CD14-positive monocyte (primary cell): ENCODE data around the gene NEGR1. TPM values are rescaled to one million over a fixed set of nuclear protein-coding genes. Genes with fewer than 3 reads are reported as not detected.

ENCODE experiments used
- DNase-seq, 3 donors: peaks; one replicate each; pipeline ENCODE4 v3.0.0-alpha.2; 2011 to 2022
- H2AFZ ChIP-seq: 2 replicates; pipeline ENCODE4 v1.6.0; 2012; ENCODE audit warnings: mild to moderate bottlenecking, low read depth, low read length, inconsistent platforms; ENCODE audit not compliant: insufficient read depth, poor library complexity, severe bottlenecking
- H3K27ac ChIP-seq, 2 donors: 1 replicate in 1 of 2; 2 replicates in 1 of 2; pipeline ENCODE4 v1.5.1; 2012 to 2013; ENCODE audit warnings: low read length in 2 of 2, control low read depth in 1 of 2, inconsistent platforms in 1 of 2, low read depth in 1 of 2, mild to moderate bottlenecking in 1 of 2
- H3K27me3 ChIP-seq, 2 donors: one replicate each; pipeline versions ENCODE4 v1.6.0 to v1.6.1; 2011 to 2013; ENCODE audit warnings: low read length in 2 of 2; ENCODE audit not compliant: control insufficient read depth in 2 of 2, insufficient read depth in 2 of 2
- H3K36me3 ChIP-seq, 2 donors: replicated peaks in 1 of 2; 1 replicate in 1 of 2; 2 replicates in 1 of 2; pipeline versions ENCODE4 v1.5.1 to v1.6.1; 2012 to 2013; ENCODE audit warnings: low read length in 2 of 2, control low read depth in 1 of 2, inconsistent platforms in 1 of 2, mild to moderate bottlenecking in 1 of 2; ENCODE audit not compliant: insufficient read depth in 2 of 2, control insufficient read depth in 1 of 2
- H3K4me1 ChIP-seq, 2 donors: 1 replicate in 1 of 2; 2 replicates in 1 of 2; pipeline versions ENCODE4 v1.5.1 to v1.6.1; 2012 to 2013; ENCODE audit warnings: low read length in 2 of 2, control low read depth in 1 of 2, inconsistent platforms in 1 of 2, mild to moderate bottlenecking in 1 of 2, moderate library complexity in 1 of 2; ENCODE audit not compliant: insufficient read depth in 2 of 2, control insufficient read depth in 1 of 2
- H3K4me2 ChIP-seq: replicated peaks from 2 replicates; pipeline ENCODE3; 2012; ENCODE audit warnings: low read length, moderate library complexity, mild to moderate bottlenecking; ENCODE audit not compliant: poor library complexity, severe bottlenecking; ENCODE audit errors: extremely low read depth
- H3K4me3 ChIP-seq, 3 experiments: fragments of 200-600 bp in 1 of 3; sonication (generic) in 1 of 3; replicated peaks in 1 of 3; 1 replicate in 2 of 3; 2 replicates in 1 of 3; pipeline ENCODE4 v1.5.1; 2011 to 2013; ENCODE audit warnings: low read length in 3 of 3, mild to moderate bottlenecking in 3 of 3, control low read depth in 2 of 3, low read depth in 2 of 3, inconsistent platforms in 1 of 3, moderate library complexity in 1 of 3
- H3K79me2 ChIP-seq: 2 replicates; pipeline ENCODE4 v1.6.0; 2012; ENCODE audit warnings: mild to moderate bottlenecking, control low read depth, inconsistent platforms, low read length, moderate library complexity; ENCODE audit not compliant: insufficient read depth
- H3K9ac ChIP-seq: 2 replicates; pipeline ENCODE4 v1.6.0; 2017; ENCODE audit warnings: low read length, mild to moderate bottlenecking; ENCODE audit not compliant: insufficient read depth, poor library complexity, severe bottlenecking
- H3K9me3 ChIP-seq, 2 donors: replicated peaks in 1 of 2; 1 replicate in 1 of 2; 2 replicates in 1 of 2; pipeline versions ENCODE4 v1.5.1 to v1.6.1; 2012 to 2013; ENCODE audit warnings: low read length in 2 of 2, control low read depth in 1 of 2; ENCODE audit not compliant: control insufficient read depth in 1 of 2, insufficient read depth in 1 of 2
- H4K20me1 ChIP-seq: 2 replicates; pipeline ENCODE4 v1.6.0; 2012; ENCODE audit warnings: mild to moderate bottlenecking, low read length, control low read depth, moderate library complexity; ENCODE audit not compliant: insufficient read depth
- H3K27ac Mint-ChIP-seq, 7 donors: one replicate each; pipeline ENCODE4 v1.8.0; 2020; ENCODE audit warnings: mild to moderate bottlenecking in 7 of 7, mixed read lengths in 7 of 7, moderate library complexity in 6 of 7, inconsistent platforms in 2 of 7
- H3K27me3 Mint-ChIP-seq, 3 donors: one replicate each; pipeline ENCODE4 v1.8.0; 2021 to 2022; ENCODE audit warnings: low read depth in 3 of 3, mild to moderate bottlenecking in 3 of 3, mixed read lengths in 3 of 3, moderate library complexity in 3 of 3, inconsistent platforms in 1 of 3
- H3K36me3 Mint-ChIP-seq, 2 donors: one replicate each; pipeline ENCODE4 v1.8.0; 2020; ENCODE audit warnings: mixed read lengths in 2 of 2, inconsistent platforms in 1 of 2, mild to moderate bottlenecking in 1 of 2
- H3K4me1 Mint-ChIP-seq: one replicate; pipeline ENCODE4 v1.8.0; 2020; ENCODE audit warnings: mild to moderate bottlenecking, mixed read lengths
- H3K4me3 Mint-ChIP-seq, 2 donors: one replicate each; pipeline ENCODE4 v1.8.0; 2020; ENCODE audit warnings: mild to moderate bottlenecking in 2 of 2, mixed read lengths in 2 of 2, moderate library complexity in 1 of 2
- H3K9me3 Mint-ChIP-seq, 7 donors: one replicate each; pipeline ENCODE4 v1.8.0; 2020 to 2022; ENCODE audit warnings: mixed read lengths in 7 of 7, mild to moderate bottlenecking in 6 of 7, moderate library complexity in 6 of 7, inconsistent platforms in 2 of 7
- CTCF ChIP-seq: fragments of 200-600 bp; IDR thresholded peaks from one replicate; pipeline ENCODE4 v1.8.0; 2022; ENCODE audit warnings: antibody characterized with exemption, mild to moderate bottlenecking
- WGBS: methylation state at CpG from one replicate; pipeline ENCODE4 v1.1.5; 2013; ENCODE audit warnings: missing lambda C conversion rate; ENCODE audit not compliant: insufficient coverage; 5-methylcytosine and 5-hydroxymethylcytosine counted together
- intact Hi-C, 2 donors: fragments of 100-400 bp; cut with micrococcal nuclease; formaldehyde crosslinking; loops; one replicate each; pipeline versions ENCODE4 v1.15.0 to v1.15.1; 2023
- polyA plus RNA-seq, 3 donors: library from polyadenylated mRNA; depleted of rRNA in 1 of 3; unstranded in 2 of 3; stranded (reverse) in 1 of 3; fragments of 300-500 nt in 2 of 3; fragments of >200 nt in 1 of 3; fragmentation: Illumina TruSeq in 2 of 3; gene quantifications; 1 replicate in 2 of 3; 2 replicates in 1 of 3; pipeline ENCODE4 v1.2.3, GENCODE V29; 2012 to 2021

The NEGR1 gene
- polyA plus RNA-seq, 3 donors, result 0.03 to 0.15 (median 0.13) TPM

GRCh38 chr1:71400050-71400449 is 882.3 kb downstream of the NEGR1 start:
- H3K27me3 Mint-ChIP-seq, result no peaks in the 10 kb centered on the region
- no peak overlapping the region for H3K4me2 ChIP-seq

GRCh38 chr1:71399594-71399993 is 882.7 kb downstream of the NEGR1 start:
- H3K36me3 ChIP-seq, result no peaks in the 10 kb centered on the region
- H3K27ac Mint-ChIP-seq, result no peak overlapping the region
- no peaks in the 10 kb centered on the region for H3K4me1 ChIP-seq
- H3K9me3 ChIP-seq, result peaks cover 0 to 5% of the 10 kb centered on the region in 2 donors
- H3K27me3 Mint-ChIP-seq, result no peaks in the 10 kb centered on the region
- H3K36me3 Mint-ChIP-seq, result peaks cover 0 to 2% of the 10 kb centered on the region in 2 donors
- H3K27me3 ChIP-seq, result no peaks in the 10 kb centered on the region
- peaks cover 0 to 11% (median 4%) of the 10 kb centered on the region in 7 donors for H3K9me3 Mint-ChIP-seq
- no peaks in the 10 kb centered on the region for H4K20me1 ChIP-seq
- no CpG with 5 or more reads among the region's 2 CpGs for WGBS
- H3K9ac ChIP-seq, result no peak overlapping the region
- no peak overlapping the region for H3K4me3 Mint-ChIP-seq
- no peak for DNase-seq
- H3K4me2 ChIP-seq, result no peak overlapping the region
- no peak overlapping the region for H3K27ac ChIP-seq
- no peaks in the 10 kb centered on the region for H3K79me2 ChIP-seq
- H3K4me1 Mint-ChIP-seq, result no peaks in the 10 kb centered on the region
- TF ChIP-seq CTCF, result no peak
- H2AFZ ChIP-seq, result no peak overlapping the region
- intact Hi-C loops, result no loop called here
- no peak overlapping the region for H3K4me3 ChIP-seq

More at GRCh38 chr1:71400050-71400449, 882.3 kb downstream of the NEGR1 start:
- Histone ChIP-seq H3K27me3 (no peaks in the 10 kb centered on the region), H4K20me1 (no peaks in the 10 kb centered on the region), H3K9ac (no peak overlapping the region), H3K79me2 (no peaks in the 10 kb centered on the region), H3K4me1 (no peaks in the 10 kb centered on the region), H3K4me3 (no peak overlapping the region), H3K9me3 (peaks cover 0 to 5% of the 10 kb centered on the region in 2 donors), H3K27ac (no peak overlapping the region), H3K36me3 (no peaks in the 10 kb centered on the region), H2AFZ (no peak overlapping the region)
- Mint-ChIP-seq H3K27ac (no peak overlapping the region), H3K36me3 (no peaks in the 10 kb centered on the region), H3K9me3 (peaks cover 0 to 8% (median 4%) of the 10 kb centered on the region in 7 donors), H3K4me1 (no peaks in the 10 kb centered on the region), H3K4me3 (no peak overlapping the region)
- intact Hi-C loops, result no loop called here
- TF ChIP-seq CTCF, result no peak
- no peak for DNase-seq
